Measurements from ENCODE around the gene ACVR1B.

Gene ACVR1B

DNA sequence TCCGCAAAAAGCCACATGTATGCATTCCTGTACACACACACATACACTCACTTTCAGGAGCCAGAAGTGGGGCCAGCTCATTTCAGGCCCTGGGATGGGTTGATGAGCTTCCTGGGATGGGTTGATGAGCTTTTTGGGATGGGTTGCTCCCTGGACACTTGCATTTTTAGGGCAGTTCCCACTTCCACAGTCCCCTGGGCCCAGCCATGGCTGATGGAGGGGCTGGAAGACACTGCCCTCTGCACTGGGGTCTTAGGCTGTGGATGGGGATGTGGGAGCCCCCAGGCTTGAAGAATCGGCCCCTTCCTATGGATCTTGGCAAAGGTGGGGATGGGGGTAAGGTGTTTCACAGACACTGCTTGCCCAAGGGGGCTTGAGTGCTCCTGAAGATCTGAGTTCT is 31.5 kb upstream of the ACVR1B start:
- Histone ChIP-seq H3K27ac (ENCODE audit: low read length) (no peak overlapping the region), H3K79me2 (ENCODE audit: insufficient read depth, low read length) (no peaks in the 10 kb centered on the region), H4K20me1 (ENCODE audit: insufficient read depth, low read length) (no peaks in the 10 kb centered on the region; the same call in 1 of the 2 replicates), H3K9me3 (ENCODE audit: insufficient read depth, low read length, severe bottlenecking) (no peaks in the 10 kb centered on the region), H3K9ac (ENCODE audit: low read depth, low read length) (no peak overlapping the region), H3K4me2 (ENCODE audit: insufficient read depth, low read length) (no peak overlapping the region), H2AFZ (ENCODE audit: low read depth, low read length) (no peak overlapping the region), H3K4me3 (ENCODE audit: low read depth in 1 of 2, low read length in 2 of 2) (no peak overlapping the region), H3K27me3 (ENCODE audit: insufficient read depth, low read length, poor library complexity) (no peaks in the 10 kb centered on the region), H3K4me1 (ENCODE audit: insufficient read depth, low read length) (no peaks in the 10 kb centered on the region), H3K36me3 (ENCODE audit: insufficient read depth, low read length) (no peaks in the 10 kb centered on the region)
- TF ChIP-seq EZH2 (IDR thresholded peaks at IDR 0.05; ENCODE audit: borderline replicate concordance, low read depth, low read length, severe bottlenecking), result no peak
- no peak for TF ChIP-seq CTCF (IDR thresholded peaks at IDR 0.05; ENCODE audit: borderline replicate concordance, extremely low read depth, low read length, poor library complexity, severe bottlenecking)
- DNase-seq (no peak), ATAC-seq (ENCODE audit: insufficient read depth, low read depth) (no peak)

- H3K4me3 ChIP-seq (ENCODE audit: low read depth in 1 of 2, low read length in 2 of 2), result no peak overlapping the region
- no peaks in the 10 kb centered on the region; the same call in 1 of the 2 replicates for H4K20me1 ChIP-seq (ENCODE audit: insufficient read depth, low read length)
- no peak overlapping the region for H3K4me2 ChIP-seq (ENCODE audit: insufficient read depth, low read length)
- no peaks in the 10 kb centered on the region for H3K4me1 ChIP-seq (ENCODE audit: insufficient read depth, low read length)
- ATAC-seq (ENCODE audit: insufficient read depth, low read depth) (no peak), DNase-seq (no peak)
- no peaks in the 10 kb centered on the region for H3K9me3 ChIP-seq (ENCODE audit: insufficient read depth, low read length, severe bottlenecking)
- TF ChIP-seq CTCF (IDR thresholded peaks at IDR 0.05; ENCODE audit: borderline replicate concordance, extremely low read depth, low read length, poor library complexity, severe bottlenecking) (no peak), EZH2 (IDR thresholded peaks at IDR 0.05; ENCODE audit: borderline replicate concordance, low read depth, low read length, severe bottlenecking) (no peak)
- no peaks in the 10 kb centered on the region for H3K27me3 ChIP-seq (ENCODE audit: insufficient read depth, low read length, poor library complexity)
- H3K36me3 ChIP-seq (ENCODE audit: insufficient read depth, low read length), result no peaks in the 10 kb centered on the region
- H2AFZ ChIP-seq (ENCODE audit: low read depth, low read length), result no peak overlapping the region
- H3K9ac ChIP-seq (ENCODE audit: low read depth, low read length), result no peak overlapping the region
- H3K27ac ChIP-seq (ENCODE audit: low read length), result no peak overlapping the region
- H3K79me2 ChIP-seq (ENCODE audit: insufficient read depth, low read length), result no peaks in the 10 kb centered on the region
These were observed 30.3 kb upstream of the ACVR1B start for GRCh38 chr12:51921017-51921725.

DNA sequence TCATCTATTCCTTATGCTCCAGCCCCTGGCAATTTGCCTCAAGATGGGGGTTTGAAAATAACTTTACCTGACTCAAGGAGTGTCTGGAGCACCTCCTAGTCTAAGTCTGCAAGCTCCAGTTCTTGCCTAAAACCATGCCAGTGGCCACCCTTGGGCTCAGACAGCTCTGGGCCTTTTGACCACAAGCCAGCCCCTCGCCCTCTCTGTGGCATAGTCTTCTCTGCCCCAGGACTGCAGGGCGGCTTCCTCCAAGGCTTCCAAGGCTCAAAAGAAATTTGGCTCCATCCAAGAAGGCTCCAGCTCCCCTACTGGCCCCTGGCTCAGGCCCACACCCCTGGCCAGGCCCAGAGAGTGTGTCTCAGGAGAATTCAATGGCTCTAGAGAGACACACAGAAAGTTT is 29.4 kb upstream of the ACVR1B start:
- no peak for DNase-seq
- TF ChIP-seq CTCF (IDR thresholded peaks at IDR 0.05; ENCODE audit: borderline replicate concordance, extremely low read depth, low read length, poor library complexity, severe bottlenecking) (no peak), EZH2 (IDR thresholded peaks at IDR 0.05; ENCODE audit: borderline replicate concordance, low read depth, low read length, severe bottlenecking) (no peak)
- no peaks in the 10 kb centered on the region for H3K4me1 ChIP-seq (ENCODE audit: insufficient read depth, low read length)
- no peak overlapping the region for H3K27ac ChIP-seq (ENCODE audit: low read length)
- H2AFZ ChIP-seq (ENCODE audit: low read depth, low read length), result no peak overlapping the region
- no peaks in the 10 kb centered on the region for H3K27me3 ChIP-seq (ENCODE audit: insufficient read depth, low read length, poor library complexity)
- no peaks in the 10 kb centered on the region for H3K36me3 ChIP-seq (ENCODE audit: insufficient read depth, low read length)
- no peak overlapping the region for H3K9ac ChIP-seq (ENCODE audit: low read depth, low read length)
- no peak for ATAC-seq (ENCODE audit: insufficient read depth, low read depth)
- no peaks in the 10 kb centered on the region for H3K79me2 ChIP-seq (ENCODE audit: insufficient read depth, low read length)
- no peak overlapping the region for H3K4me3 ChIP-seq (ENCODE audit: low read depth in 1 of 2, low read length in 2 of 2)
- no peak overlapping the region for H3K4me2 ChIP-seq (ENCODE audit: insufficient read depth, low read length)
- H4K20me1 ChIP-seq (ENCODE audit: insufficient read depth, low read length), result no peaks in the 10 kb centered on the region; the same call in 1 of the 2 replicates
- no peaks in the 10 kb centered on the region for H3K9me3 ChIP-seq (ENCODE audit: insufficient read depth, low read length, severe bottlenecking)

Data from DND-41 (cell line).